PC-9 (cell line): ENCODE results near the gene MICAL3. TPM values are rescaled to one million over a fixed set of nuclear protein-coding genes. Genes with fewer than 3 reads are reported as not detected.

Experiments
- BruUV-seq: library from RNA; stranded (reverse); fragments of 400-500 nt; replicated peaks from 2 replicates; lab custom pipeline; 2021; lab: Mats Ljungman, UMichigan
- CTCF ChIA-PET: fragments of 300-600 bp; sonication (Branson Sonifier 250); formaldehyde crosslinking; loops from one replicate; lab custom pipeline; 2022; ENCODE audit warnings: antibody characterized with exemption; lab: Charles Lee
- POLR2A ChIA-PET: fragments of 300-600 bp; sonication (Branson Sonifier 250); formaldehyde crosslinking; loops from one replicate; lab custom pipeline; 2022; ENCODE audit warnings: antibody characterized with exemption; ENCODE audit not compliant: unreplicated experiment; lab: Charles Lee
- DNase-seq, 2 experiments: peaks; one replicate each; pipeline versions ENCODE4 v3.0.0 to v3.0.0-alpha.2; 2015 to 2022; ENCODE audit warnings: mixed read lengths in 1 of 2
- H2AFZ ChIP-seq: fragments of 200-600 bp; sonication (generic); 2 replicates; pipeline ENCODE4 v1.8.1; 2017; ENCODE audit warnings: antibody characterized with exemption
- H3F3A ChIP-seq: fragments of 200-600 bp; sonication (generic); 2 replicates; pipeline ENCODE4 v1.8.1; 2017; ENCODE audit warnings: antibody characterized with exemption, mild to moderate bottlenecking, low read depth; ENCODE audit not compliant: insufficient read depth
- H3K27ac ChIP-seq: fragments of 200-600 bp; sonication (generic); 2 replicates; pipeline ENCODE4 v1.6.1; 2016; ENCODE audit warnings: mixed run types
- H3K27me3 ChIP-seq: fragments of 200-600 bp; sonication (generic); 2 replicates; pipeline ENCODE4 v1.6.1; 2016; ENCODE audit warnings: low read depth, mixed run types; ENCODE audit not compliant: insufficient read depth
- H3K36me3 ChIP-seq: fragments of 200-600 bp; sonication (generic); 2 replicates; pipeline ENCODE4 v1.6.1; 2016; ENCODE audit warnings: low read depth, mixed run types
- H3K4me1 ChIP-seq: fragments of 200-600 bp; sonication (generic); replicated peaks from 2 replicates; pipeline ENCODE4 v1.6.1; 2016; ENCODE audit warnings: mixed run types; ENCODE audit not compliant: insufficient read depth
- H3K4me2 ChIP-seq: fragments of 200-600 bp; sonication (generic); 2 replicates; pipeline ENCODE4 v1.6.1; 2017; ENCODE audit warnings: mixed run types
- H3K4me3 ChIP-seq: fragments of 200-600 bp; sonication (generic); 2 replicates; pipeline ENCODE4 v1.6.1; 2016; ENCODE audit warnings: mixed run types
- H3K79me2 ChIP-seq: fragments of 200-600 bp; sonication (generic); 2 replicates; pipeline ENCODE4 v1.6.1; 2017; ENCODE audit warnings: low read depth, mixed run types
- H3K9me2 ChIP-seq: fragments of 200-600 bp; sonication (generic); 2 replicates; pipeline ENCODE4 v1.8.1; 2017; ENCODE audit warnings: mild to moderate bottlenecking; ENCODE audit not compliant: insufficient read depth
- H3K9me3 ChIP-seq: fragments of 200-600 bp; sonication (generic); 2 replicates; pipeline ENCODE4 v1.8.1; 2016; ENCODE audit warnings: low read depth; ENCODE audit not compliant: insufficient read depth
- H4K20me1 ChIP-seq: fragments of 200-600 bp; sonication (generic); 2 replicates; pipeline ENCODE4 v1.8.1; 2017; ENCODE audit not compliant: insufficient read depth
- EZH2 ChIP-seq: fragments of 200-600 bp; sonication (generic); IDR thresholded peaks from 2 replicates; pipeline ENCODE4 v1.8.0; 2017; ENCODE audit warnings: antibody characterized with exemption, low read depth
- intact Hi-C: fragments of 100-400 bp; cut with micrococcal nuclease; formaldehyde crosslinking; loops from one replicate; pipeline ENCODE4 v1.10.0; 2022; ENCODE audit not compliant: unreplicated experiment
- total RNA-seq: library from RNA; stranded (reverse); gene quantifications from 2 replicates; pipeline ENCODE4 v1.2.3, GENCODE V29; 2021
- TF ChIP-seq, protein P1 (sequence below): fragments of 200-600 bp; sonication (generic); conservative IDR thresholded peaks from 2 replicates; pipeline ENCODE4 v1.6.1; 2017; ENCODE audit warnings: mixed run types, antibody characterized with exemption, mild to moderate bottlenecking, moderate library complexity

Gene MICAL3
- total RNA-seq, 1 experiment from 2014 or later = 27.4 TPM

GRCh38 chr22:18057568-18058209 is 33.3 kb upstream of the MICAL3 start:
- 0 out of 2 replicates have a peak overlapping the region, but pooled peaks have one; percentile 6 for H3K27ac ChIP-seq

DNA sequence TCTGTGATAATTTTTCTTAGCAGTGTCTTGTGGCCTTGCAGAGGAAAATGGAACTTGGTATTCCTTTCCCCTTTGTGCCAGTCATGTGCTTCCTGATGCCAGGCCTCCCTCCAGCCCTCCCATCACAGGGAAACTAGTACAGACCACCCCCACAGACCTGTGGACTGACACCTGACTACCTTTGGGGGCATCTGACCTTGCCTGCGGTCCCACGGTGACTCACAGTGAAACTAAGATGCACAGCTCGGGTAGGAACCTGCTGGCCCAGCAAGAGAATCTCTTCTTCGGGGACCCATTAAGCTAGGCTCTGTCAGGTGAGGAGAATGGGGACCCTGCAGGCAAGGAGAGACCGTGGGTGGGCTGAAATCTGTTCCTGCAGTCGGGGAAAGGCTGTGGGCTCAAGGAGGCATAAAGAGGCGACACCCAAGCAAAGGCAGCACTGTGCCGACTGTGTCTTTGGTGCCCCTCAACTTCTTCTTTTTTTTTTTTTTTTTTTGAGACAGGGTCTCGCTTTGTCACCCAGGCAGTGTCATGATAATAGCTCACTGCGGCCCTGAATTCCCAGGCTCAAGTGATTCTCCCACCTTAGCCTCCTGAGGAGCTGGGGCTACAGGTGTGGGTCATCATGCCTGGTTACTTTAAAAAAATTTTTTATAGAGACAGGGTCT is 32.6 kb upstream of the MICAL3 start:
- H3K27me3 ChIP-seq = no peaks in the 10 kb centered on the region
- H4K20me1 ChIP-seq = no peaks in the 10 kb centered on the region
- H2AFZ ChIP-seq = no peak overlapping the region
- H3K36me3 ChIP-seq = no peaks in the 10 kb centered on the region
- H3K4me1 ChIP-seq = peaks cover 17% of the 10 kb centered on the region
- no peaks in the 10 kb centered on the region for H3K9me2 ChIP-seq
- H3K9me3 ChIP-seq = no peaks in the 10 kb centered on the region
- H3K4me3 ChIP-seq = no peak overlapping the region
- no peak overlapping the region for H3K27ac ChIP-seq
- ChIA-PET POLR2A (no interaction called here), CTCF (no interaction called here)
- H3F3A ChIP-seq = no peaks in the 10 kb centered on the region
- H3K4me2 ChIP-seq = no peak overlapping the region
- no TSS peak for BruUV-seq
- H3K79me2 ChIP-seq = no peaks in the 10 kb centered on the region
- no peak for DNase-seq
- TF ChIP-seq, protein P1, sequence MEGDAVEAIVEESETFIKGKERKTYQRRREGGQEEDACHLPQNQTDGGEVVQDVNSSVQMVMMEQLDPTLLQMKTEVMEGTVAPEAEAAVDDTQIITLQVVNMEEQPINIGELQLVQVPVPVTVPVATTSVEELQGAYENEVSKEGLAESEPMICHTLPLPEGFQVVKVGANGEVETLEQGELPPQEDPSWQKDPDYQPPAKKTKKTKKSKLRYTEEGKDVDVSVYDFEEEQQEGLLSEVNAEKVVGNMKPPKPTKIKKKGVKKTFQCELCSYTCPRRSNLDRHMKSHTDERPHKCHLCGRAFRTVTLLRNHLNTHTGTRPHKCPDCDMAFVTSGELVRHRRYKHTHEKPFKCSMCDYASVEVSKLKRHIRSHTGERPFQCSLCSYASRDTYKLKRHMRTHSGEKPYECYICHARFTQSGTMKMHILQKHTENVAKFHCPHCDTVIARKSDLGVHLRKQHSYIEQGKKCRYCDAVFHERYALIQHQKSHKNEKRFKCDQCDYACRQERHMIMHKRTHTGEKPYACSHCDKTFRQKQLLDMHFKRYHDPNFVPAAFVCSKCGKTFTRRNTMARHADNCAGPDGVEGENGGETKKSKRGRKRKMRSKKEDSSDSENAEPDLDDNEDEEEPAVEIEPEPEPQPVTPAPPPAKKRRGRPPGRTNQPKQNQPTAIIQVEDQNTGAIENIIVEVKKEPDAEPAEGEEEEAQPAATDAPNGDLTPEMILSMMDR = no peak
- TF ChIP-seq EZH2 = no peak
- intact Hi-C loops = no loop called here

More at GRCh38 chr22:18057568-18058209, 33.3 kb upstream of the MICAL3 start:
- H3K4me1 ChIP-seq = peaks cover 17% of the 10 kb centered on the region
- no TSS peak for BruUV-seq
- no peaks in the 10 kb centered on the region for H3K9me2 ChIP-seq
- DNase-seq = peak in 1 of 2 experiments; percentile 76
- no peaks in the 10 kb centered on the region for H4K20me1 ChIP-seq
- no peak overlapping the region for H2AFZ ChIP-seq
- no peaks in the 10 kb centered on the region for H3K27me3 ChIP-seq
- H3K79me2 ChIP-seq = no peaks in the 10 kb centered on the region
- intact Hi-C loops = no loop called here
- H3F3A ChIP-seq = no peaks in the 10 kb centered on the region
- H3K36me3 ChIP-seq = no peaks in the 10 kb centered on the region
- no peaks in the 10 kb centered on the region for H3K9me3 ChIP-seq
- TF ChIP-seq, protein P1 = no peak
- no peak for TF ChIP-seq EZH2
- H3K4me3 ChIP-seq = no peak overlapping the region
- CTCF ChIA-PET = no interaction called here
- POLR2A ChIA-PET = no interaction called here
- H3K4me2 ChIP-seq = 0 out of 2 replicates have a peak overlapping the region, but pooled peaks have one; percentile 7

GRCh38 chr22:18056161-18056666 is 31.9 kb upstream of the MICAL3 start:
- Histone ChIP-seq H3K36me3 (no peaks in the 10 kb centered on the region), H3K4me1 (peaks cover 16% of the 10 kb centered on the region), H3K79me2 (no peaks in the 10 kb centered on the region), H3F3A (no peaks in the 10 kb centered on the region), H3K4me2 (no peak overlapping the region), H3K9me2 (no peaks in the 10 kb centered on the region), H3K9me3 (no peaks in the 10 kb centered on the region), H3K27me3 (no peaks in the 10 kb centered on the region), H3K4me3 (no peak overlapping the region), H2AFZ (no peak overlapping the region), H3K27ac (no peak overlapping the region), H4K20me1 (no peaks in the 10 kb centered on the region)
- DNase-seq = no peak
- POLR2A ChIA-PET = no interaction called here
- TF ChIP-seq, protein P1 = no peak
- TF ChIP-seq EZH2 = no peak
- CTCF ChIA-PET = no interaction called here
- BruUV-seq = no TSS peak
- intact Hi-C loops = no loop called here
